LNCaP clone FGC (cell line): ENCODE results near the gene UBE2J2.

ENCODE experiments used
- DNase-seq: peaks from one replicate; pipeline ENCODE4 v3.0.0-alpha.2; 2011; ENCODE audit warnings: low read depth
- H3K4me3 ChIP-seq: 2 replicates; pipeline ENCODE4 v1.5.1; 2011; ENCODE audit warnings: mild to moderate bottlenecking, low read depth, low read length, control low read depth
- CTCF ChIP-seq: IDR thresholded peaks from 2 replicates; pipeline ENCODE4 v1.5.1; 2012; ENCODE audit warnings: mild to moderate bottlenecking; ENCODE audit not compliant: control insufficient read depth, insufficient read depth; ENCODE audit errors: extremely low read depth

The UBE2J2 gene

GRCh38 chr1:1213345-1214265 is 60.0 kb downstream of the UBE2J2 start, which contains the start of gene TNFRSF4:
TNFRSF4 (minus strand) TSS chr1:1214153; CDS start chr1:1214127, 26 bp downstream.
- TF ChIP-seq CTCF = no peak
- H3K4me3 ChIP-seq = no peak within 1 kb of the TSS

GRCh38 chr1:1212780-1213344 is 60.8 kb downstream of the UBE2J2 start:
- DNase-seq = no peak
- TF ChIP-seq CTCF = no peak

More at GRCh38 chr1:1213345-1214265, 60.0 kb downstream of the UBE2J2 start, which contains the start of gene TNFRSF4:
- DNase-seq = no peak

GRCh38 chr1:1211541-1212441 is 61.9 kb downstream of the UBE2J2 start:
- no peak overlapping the region for H3K4me3 ChIP-seq
- TF ChIP-seq CTCF = no peak
- DNase-seq = no peak

More at GRCh38 chr1:1212780-1213344, 60.8 kb downstream of the UBE2J2 start:
- no peak overlapping the region for H3K4me3 ChIP-seq

- no peak for TF ChIP-seq CTCF
- DNase-seq = no peak
- H3K4me3 ChIP-seq = no peak overlapping the region
Measured at GRCh38 chr1:1210726-1211540, 62.7 kb downstream of the UBE2J2 start.

- TF ChIP-seq CTCF = no peak
- no peak for DNase-seq
- no peak overlapping the region for H3K4me3 ChIP-seq
Measured at GRCh38 chr1:1208713-1209433, 64.8 kb downstream of the UBE2J2 start.

GRCh38 chr1:1207571-1207892 is 66.1 kb downstream of the UBE2J2 start:
- H3K4me3 ChIP-seq = no peak overlapping the region
- no peak for DNase-seq
- no peak for TF ChIP-seq CTCF
